ENCODE results near the gene POU2F3.
A peak's percentile ranks its signal among the peaks of the same experiment; 100 is the strongest.

The POU2F3 gene

DNA sequence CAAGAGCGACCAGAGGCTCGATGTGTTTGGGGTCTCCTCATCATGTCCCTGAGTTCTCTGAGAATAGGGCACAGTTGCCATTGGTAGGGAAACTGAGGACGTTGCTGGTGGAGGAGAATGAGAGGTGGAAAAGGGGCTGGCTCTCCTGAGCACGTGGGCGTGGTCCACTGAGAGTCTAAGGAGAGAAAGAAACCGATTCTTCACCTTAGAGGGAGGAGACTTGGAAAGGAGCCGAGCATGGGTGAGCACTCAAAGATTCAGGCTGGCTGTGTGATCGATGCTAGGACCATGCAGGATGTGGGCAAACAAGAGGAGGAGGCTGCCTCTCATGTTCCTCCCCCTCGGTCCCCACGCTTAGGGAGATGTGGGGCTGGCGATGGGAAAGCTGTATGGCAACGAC lies 65.3 kb downstream of the POU2F3 start:
- no peak for DNase-seq (ENCODE audit: low read depth)
- TF ChIP-seq POLR2A (IDR thresholded peaks at IDR 0.05; ENCODE audit: extremely low read depth, insufficient read length) (no peak), CTCF (IDR thresholded peaks at IDR 0.05; ENCODE audit: low read depth, low read length) (no peak), MYC (IDR thresholded peaks at IDR 0.05; ENCODE audit: low read depth, low read length) (no peak)
- TF ChIP-seq, protein P1, sequence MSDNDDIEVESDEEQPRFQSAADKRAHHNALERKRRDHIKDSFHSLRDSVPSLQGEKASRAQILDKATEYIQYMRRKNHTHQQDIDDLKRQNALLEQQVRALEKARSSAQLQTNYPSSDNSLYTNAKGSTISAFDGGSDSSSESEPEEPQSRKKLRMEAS (IDR thresholded peaks at IDR 0.05; ENCODE audit: low read depth, low read length): no peak
- H3K4me3 ChIP-seq (ENCODE audit: low read depth, low read length): no peak overlapping the region

DNA sequence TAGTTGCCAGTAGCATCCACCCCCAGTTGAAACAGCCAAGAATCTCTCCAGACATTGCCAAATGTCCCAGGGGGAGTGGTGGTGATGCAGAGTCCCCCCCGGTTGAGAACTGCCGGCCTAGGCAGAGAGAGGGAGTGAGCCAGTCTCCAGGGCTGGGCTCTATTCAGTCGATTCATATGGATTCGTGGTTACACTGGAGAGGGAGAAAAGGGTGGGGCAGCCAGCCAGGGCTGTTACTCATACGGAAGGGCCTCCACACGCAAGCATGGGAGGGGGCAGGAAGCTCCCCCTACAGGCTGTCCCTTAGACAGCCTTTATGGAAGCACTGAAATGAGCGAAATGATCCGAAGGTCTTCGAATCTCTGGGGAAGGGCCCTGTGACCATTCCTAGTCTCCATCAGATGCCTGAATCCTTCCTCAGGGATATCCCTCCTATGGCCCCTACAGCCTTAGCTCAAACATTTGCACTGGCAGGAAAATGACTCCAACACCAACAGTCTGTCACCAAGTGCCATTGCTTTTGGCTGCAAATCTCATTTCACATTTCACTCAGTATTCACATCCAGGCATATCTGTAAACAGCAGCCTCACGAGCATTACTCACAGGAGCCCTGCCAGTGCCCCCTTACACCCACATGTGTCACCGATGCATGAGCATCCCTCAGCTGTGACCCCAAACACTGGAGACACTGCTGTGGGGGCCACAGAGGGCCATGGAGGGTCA lies 66.7 kb downstream of the POU2F3 start:
- no peak overlapping the region for H3K4me3 ChIP-seq (ENCODE audit: low read depth, low read length)

GRCh38 chr11:120307476-120307875 lies 67.5 kb downstream of the POU2F3 start:
- TF ChIP-seq, protein P1 (IDR thresholded peaks at IDR 0.05; ENCODE audit: low read depth, low read length): no peak
- no peak for TF ChIP-seq POLR2A (IDR thresholded peaks at IDR 0.05; ENCODE audit: extremely low read depth, insufficient read length)
- no peak for TF ChIP-seq CTCF (IDR thresholded peaks at IDR 0.05; ENCODE audit: low read depth, low read length)
- TF ChIP-seq MYC (IDR thresholded peaks at IDR 0.05; ENCODE audit: low read depth, low read length): no peak

More for the DNA sequence above, 66.7 kb downstream of the POU2F3 start:
- TF ChIP-seq MYC (IDR thresholded peaks at IDR 0.05; ENCODE audit: low read depth, low read length): no peak
- peak; percentile 39 for TF ChIP-seq CTCF (IDR thresholded peaks at IDR 0.05; ENCODE audit: low read depth, low read length)
- no peak for TF ChIP-seq POLR2A (IDR thresholded peaks at IDR 0.05; ENCODE audit: extremely low read depth, insufficient read length)
- TF ChIP-seq, protein P1 (IDR thresholded peaks at IDR 0.05; ENCODE audit: low read depth, low read length): no peak
- DNase-seq (ENCODE audit: low read depth): peak; percentile 41

GRCh38 chr11:120308081-120308480 lies 68.1 kb downstream of the POU2F3 start:
- DNase-seq (ENCODE audit: low read depth): no peak

More at GRCh38 chr11:120307476-120307875, 67.5 kb downstream of the POU2F3 start:
- no peak overlapping the region for H3K4me3 ChIP-seq (ENCODE audit: low read depth, low read length)
- DNase-seq (ENCODE audit: low read depth): no peak

DNA sequence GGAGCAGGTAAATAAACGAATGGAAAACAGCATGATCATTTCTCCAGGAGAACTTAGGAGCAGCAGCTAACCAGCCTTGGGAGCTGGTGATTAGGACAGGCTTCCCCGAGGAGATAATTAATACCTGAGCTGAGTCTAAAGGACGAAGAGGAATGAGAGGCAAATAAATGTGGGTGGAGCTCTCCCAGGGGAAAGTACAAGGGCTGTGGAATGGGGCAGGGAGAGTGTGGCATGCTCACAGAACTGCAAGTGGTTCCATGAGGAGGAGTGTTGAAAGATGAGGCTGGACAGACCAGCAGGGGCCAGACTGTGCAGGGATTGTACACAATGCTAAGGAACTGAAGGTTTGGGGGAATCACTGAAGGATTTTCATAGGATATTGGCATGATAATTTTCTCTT lies 70.9 kb downstream of the POU2F3 start:
- no peak overlapping the region for H3K4me3 ChIP-seq (ENCODE audit: low read depth, low read length)
- DNase-seq (ENCODE audit: low read depth): no peak
- TF ChIP-seq POLR2A (IDR thresholded peaks at IDR 0.05; ENCODE audit: extremely low read depth, insufficient read length) (no peak), MYC (IDR thresholded peaks at IDR 0.05; ENCODE audit: low read depth, low read length) (no peak), CTCF (IDR thresholded peaks at IDR 0.05; ENCODE audit: low read depth, low read length) (no peak)
- TF ChIP-seq, protein P1 (IDR thresholded peaks at IDR 0.05; ENCODE audit: low read depth, low read length): no peak

More at GRCh38 chr11:120308081-120308480, 68.1 kb downstream of the POU2F3 start:
- TF ChIP-seq POLR2A (IDR thresholded peaks at IDR 0.05; ENCODE audit: extremely low read depth, insufficient read length) (no peak), MYC (IDR thresholded peaks at IDR 0.05; ENCODE audit: low read depth, low read length) (no peak), CTCF (IDR thresholded peaks at IDR 0.05; ENCODE audit: low read depth, low read length) (no peak)
- TF ChIP-seq, protein P1 (IDR thresholded peaks at IDR 0.05; ENCODE audit: low read depth, low read length): no peak
- no peak overlapping the region for H3K4me3 ChIP-seq (ENCODE audit: low read depth, low read length)

Measured in NB4 (cell line).